Erythroblast (primary cell): Measurements from ENCODE around the gene KLK11.

Experiments used
- GATA1 ChIP-seq: IDR thresholded peaks from 2 replicates; pipeline ENCODE4 v1.6.1; 2011; ENCODE audit warnings: low read depth, mild to moderate bottlenecking, control low read depth, low read length, moderate library complexity
- POLR2A ChIP-seq: IDR thresholded peaks from 2 replicates; pipeline ENCODE4 v1.6.1; 2011; ENCODE audit warnings: mild to moderate bottlenecking, low read length

DNA sequence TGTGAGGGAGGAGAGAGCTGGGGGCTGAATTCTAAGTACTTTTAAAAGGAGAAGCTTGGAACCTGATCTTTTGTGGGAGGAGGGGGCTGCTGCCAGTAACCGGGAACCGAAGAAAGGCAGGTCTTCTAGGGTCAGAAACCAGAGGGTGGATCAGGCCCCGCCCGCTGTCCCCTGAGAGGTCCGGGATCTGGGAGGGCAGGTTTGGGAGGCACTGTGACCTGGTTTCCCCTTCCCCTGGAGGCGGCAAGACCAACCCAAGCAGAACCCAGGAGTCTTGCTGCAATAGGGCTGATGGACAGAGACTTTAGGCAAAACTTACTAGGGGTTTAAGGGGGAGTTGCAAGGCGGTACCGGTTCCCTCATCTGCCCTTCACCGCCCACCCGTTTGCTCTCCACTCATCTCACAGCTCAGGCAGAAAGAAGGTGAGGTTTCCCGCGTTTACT is 24.3 kb downstream of the KLK11 start:
- no peak for TF ChIP-seq POLR2A
- no peak for TF ChIP-seq GATA1
